ENCODE measurements around the gene TMEM123.

DNA sequence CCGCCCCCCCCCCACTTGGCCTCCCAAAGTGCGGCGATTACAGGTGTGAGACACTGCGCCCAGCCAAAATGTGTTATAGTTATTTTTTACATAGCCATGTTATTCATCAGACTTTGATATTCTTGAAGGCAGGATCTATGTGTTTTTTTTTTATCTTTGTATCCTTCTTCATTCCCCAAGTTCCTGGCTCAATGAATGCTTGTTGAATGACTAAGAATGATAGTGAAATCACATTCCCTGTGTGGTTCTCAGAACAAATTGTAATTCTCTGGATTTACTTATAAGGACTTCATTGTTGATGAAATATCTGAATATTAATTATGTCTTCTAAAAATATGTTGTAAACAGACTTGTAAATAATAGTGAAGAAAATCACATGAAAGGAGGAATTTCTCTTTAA, 44.5 kb upstream of the TMEM123 start:
- TF ChIP-seq POLR2A (IDR thresholded peaks at IDR 0.05; ENCODE audit: low read length) (no peak), GATA1 (IDR thresholded peaks at IDR 0.05; ENCODE audit: low read depth, low read length) (no peak)
